H1 (cell line): ENCODE measurements around the gene CCNB1. TPM values are rescaled to one million over a fixed set of nuclear protein-coding genes. Genes with fewer than 3 reads are reported as not detected.

Experiments
- CTCF ChIA-PET: fragments of 300-600 bp; sonication (Branson Sonifier 250); formaldehyde crosslinking; loops from one replicate; lab custom pipeline; 2021; ENCODE audit not compliant: partially characterized antibody; lab: Charles Lee
- POLR2A ChIA-PET: fragments of 300-600 bp; sonication (Branson Sonifier 250); formaldehyde crosslinking; loops from one replicate; lab custom pipeline; 2021; ENCODE audit warnings: inconsistent platforms; ENCODE audit not compliant: partially characterized antibody; lab: Charles Lee
- DNase-seq, 2 experiments: peaks; one replicate each; pipeline versions ENCODE4 v3.0.0 to v3.0.0-alpha.2; 2010 to 2022; ENCODE audit warnings: low spot score in 2 of 2, low read depth in 1 of 2, mixed read lengths in 1 of 2
- FAIRE-seq: peaks from 2 replicates; lab custom pipeline; 2011; peaks lifted over from hg19 to GRCh38; lab: Jason Lieb, UNC
- H2AFZ ChIP-seq: 2 replicates; pipeline ENCODE4 v1.8.1; 2012; ENCODE audit warnings: low read length, inconsistent platforms
- H2AK5ac ChIP-seq: 2 replicates; pipeline ENCODE4 v1.6.1; 2013; ENCODE audit warnings: low read depth, low read length
- H2BK120ac ChIP-seq: replicated peaks from 2 replicates; pipeline ENCODE3; 2013; ENCODE audit warnings: low read depth, low read length, inconsistent platforms
- H2BK12ac ChIP-seq: 2 replicates; pipeline ENCODE4 v1.6.1; 2013; ENCODE audit warnings: low read depth, low read length
- H2BK15ac ChIP-seq: 2 replicates; pipeline ENCODE4 v1.6.1; 2013; ENCODE audit warnings: low read length
- H2BK20ac ChIP-seq: 2 replicates; pipeline ENCODE4 v1.6.1; 2013; ENCODE audit warnings: low read length
- H2BK5ac ChIP-seq: 2 replicates; pipeline ENCODE4 v1.6.1; 2013; ENCODE audit warnings: low read depth, low read length
- H3K14ac ChIP-seq: 2 replicates; pipeline ENCODE4 v1.6.1; 2013; ENCODE audit warnings: inconsistent platforms; ENCODE audit not compliant: insufficient read length
- H3K18ac ChIP-seq: 2 replicates; pipeline ENCODE4 v1.6.1; 2013; ENCODE audit warnings: low read length; ENCODE audit errors: extremely low read depth
- H3K23ac ChIP-seq: 2 replicates; pipeline ENCODE4 v1.6.1; 2013; ENCODE audit warnings: inconsistent platforms; ENCODE audit not compliant: insufficient read length
- H3K23me2 ChIP-seq: 2 replicates; pipeline ENCODE4 v1.6.1; 2013; ENCODE audit warnings: low read depth, low read length
- H3K27ac ChIP-seq: 2 replicates; pipeline ENCODE4 v1.6.1; 2011; ENCODE audit warnings: low read depth, low read length, inconsistent platforms
- H3K27me3 ChIP-seq, 4 experiments: replicated peaks in 1 of 4; 1 replicate in 1 of 4; 2 replicates in 3 of 4; pipeline versions ENCODE4 v1.6.1 to v1.8.1; 2011 to 2013; ENCODE audit warnings: low read length in 3 of 4, mild to moderate bottlenecking in 3 of 4, inconsistent platforms in 2 of 4, mixed read lengths in 2 of 4, moderate library complexity in 1 of 4; ENCODE audit not compliant: control insufficient read depth in 3 of 4, insufficient read depth in 3 of 4; ENCODE audit errors: extremely low read depth in 1 of 4
- H3K36me3 ChIP-seq, 4 experiments: 2 replicates each; pipeline versions ENCODE4 v1.6.1 to v1.8.1; 2011 to 2013; ENCODE audit warnings: mild to moderate bottlenecking in 4 of 4, low read length in 3 of 4, moderate library complexity in 2 of 4, control low read depth in 1 of 4, inconsistent platforms in 1 of 4; ENCODE audit not compliant: insufficient read depth in 4 of 4, control insufficient read depth in 2 of 4
- H3K4ac ChIP-seq: replicated peaks from 2 replicates; pipeline ENCODE3; 2013; ENCODE audit warnings: low read length, low read depth, mixed read lengths, inconsistent platforms; ENCODE audit not compliant: insufficient read length
- H3K4me1 ChIP-seq, 4 experiments: replicated peaks in 1 of 4; 1 replicate in 1 of 4; 2 replicates in 3 of 4; pipeline versions ENCODE4 v1.6.1 to v1.8.1; 2011 to 2013; ENCODE audit warnings: low read length in 3 of 4, inconsistent platforms in 2 of 4, mixed read lengths in 1 of 4; ENCODE audit not compliant: insufficient read depth in 4 of 4, control insufficient read depth in 3 of 4
- H3K4me2 ChIP-seq, 2 experiments: 2 replicates each; pipeline versions ENCODE4 v1.6.1 to v1.8.1; 2011 to 2013; ENCODE audit warnings: low read depth in 2 of 2, low read length in 2 of 2, control low read depth in 1 of 2, inconsistent platforms in 1 of 2, mild to moderate bottlenecking in 1 of 2; ENCODE audit not compliant: insufficient read depth in 1 of 2
- H3K4me3 ChIP-seq, 4 experiments: fragments of 200-600, 300-600 bp in 1 of 4; sonication (generic), shearing (Covaris generic), sonication (Bioruptor Twin) in 1 of 4; 2 replicates each; pipeline versions ENCODE4 v1.5.1 to v1.8.1; 2011 to 2016; ENCODE audit warnings: low read length in 4 of 4, low read depth in 3 of 4, control low read depth in 2 of 4, inconsistent platforms in 2 of 4, mild to moderate bottlenecking in 2 of 4, mixed read lengths in 1 of 4, moderate library complexity in 1 of 4; ENCODE audit not compliant: insufficient read depth in 2 of 4; ENCODE audit errors: extremely low read depth in 1 of 4
- H3K56ac ChIP-seq: replicated peaks from 2 replicates; pipeline ENCODE3; 2013; ENCODE audit warnings: low read depth, mild to moderate bottlenecking, mixed read lengths, low read length, inconsistent platforms; ENCODE audit not compliant: insufficient read length
- H3K79me1 ChIP-seq: 2 replicates; pipeline ENCODE4 v1.6.1; 2013; ENCODE audit warnings: low read depth, low read length, control low read depth
- H3K79me2 ChIP-seq, 2 experiments: 2 replicates each; pipeline versions ENCODE4 v1.6.1 to v1.8.1; 2012 to 2013; ENCODE audit warnings: low read length in 2 of 2, mild to moderate bottlenecking in 2 of 2, inconsistent platforms in 1 of 2; ENCODE audit not compliant: insufficient read depth in 2 of 2, control insufficient read depth in 1 of 2
- H3K9ac ChIP-seq, 4 experiments: replicated peaks in 1 of 4; 1 replicate in 1 of 4; 2 replicates in 3 of 4; pipeline versions ENCODE4 v1.6.1 to v1.8.1; 2011 to 2013; ENCODE audit warnings: low read depth in 3 of 4, low read length in 3 of 4, control low read depth in 2 of 4, mild to moderate bottlenecking in 2 of 4, moderate library complexity in 2 of 4, inconsistent platforms in 1 of 4; ENCODE audit errors: extremely low read depth in 1 of 4
- H3K9me3 ChIP-seq, 2 experiments: 2 replicates each; pipeline versions ENCODE4 v1.6.1 to v1.8.1; 2012 to 2013; ENCODE audit warnings: mild to moderate bottlenecking in 2 of 2, moderate library complexity in 2 of 2, control low read depth in 1 of 2, inconsistent platforms in 1 of 2, low read depth in 1 of 2, low read length in 1 of 2, mixed read lengths in 1 of 2; ENCODE audit not compliant: insufficient read depth in 2 of 2
- H4K20me1 ChIP-seq, 2 experiments: replicated peaks in 1 of 2; 2 replicates each; pipeline versions ENCODE3 to v1.8.1; 2011 to 2013; ENCODE audit warnings: inconsistent platforms in 2 of 2, low read length in 2 of 2, mild to moderate bottlenecking in 1 of 2; ENCODE audit not compliant: insufficient read depth in 2 of 2, control insufficient read depth in 1 of 2
- H4K5ac ChIP-seq: 2 replicates; pipeline ENCODE4 v1.6.1; 2013; ENCODE audit warnings: low read length, low read depth, mixed read lengths, inconsistent platforms; ENCODE audit not compliant: insufficient read length
- H4K8ac ChIP-seq: 2 replicates; pipeline ENCODE4 v1.8.0; 2013; ENCODE audit warnings: mild to moderate bottlenecking, moderate library complexity, low read length, inconsistent platforms; ENCODE audit not compliant: insufficient read depth; ENCODE audit errors: extremely low read depth
- H4K91ac ChIP-seq: replicated peaks from 2 replicates; pipeline ENCODE3; 2013; ENCODE audit warnings: low read length, mixed read lengths, inconsistent platforms; ENCODE audit not compliant: insufficient read length
- CEBPB ChIP-seq: IDR thresholded peaks from 2 replicates; pipeline ENCODE4 v1.6.1; 2012; ENCODE audit warnings: low read depth, low read length
- CHD1 ChIP-seq: IDR thresholded peaks from 2 replicates; pipeline ENCODE4 v1.6.1; 2012; ENCODE audit warnings: low read depth, low read length, improper control_type of control experiment
- CHD2 ChIP-seq: IDR thresholded peaks from 2 replicates; pipeline ENCODE4 v1.6.1; 2012; ENCODE audit warnings: low read length, improper control_type of control experiment
- E2F6 ChIP-seq: IDR thresholded peaks from 2 replicates; pipeline ENCODE4 v1.6.1; 2012; ENCODE audit warnings: inconsistent platforms
- EGR1 ChIP-seq: IDR thresholded peaks from 2 replicates; pipeline ENCODE4 v1.6.1; 2011; ENCODE audit warnings: low read depth, low read length, borderline replicate concordance
- GTF2F1 ChIP-seq: IDR thresholded peaks from 2 replicates; pipeline ENCODE4 v1.6.1; 2012; ENCODE audit warnings: low read depth, low read length, improper control_type of control experiment, borderline replicate concordance
- JUND ChIP-seq: IDR thresholded peaks from 2 replicates; pipeline ENCODE4 v1.6.1; 2011; ENCODE audit warnings: mild to moderate bottlenecking, improper control_type of control experiment, low read length
- NANOG ChIP-seq: IDR thresholded peaks from 2 replicates; pipeline ENCODE4 v1.6.1; 2011; ENCODE audit warnings: low read length, low read depth, mild to moderate bottlenecking, inconsistent platforms; ENCODE audit not compliant: insufficient read depth, poor library complexity, severe bottlenecking
- RFX5 ChIP-seq: IDR thresholded peaks from 2 replicates; pipeline ENCODE4 v1.6.1; 2011; ENCODE audit warnings: low read depth, low read length, improper control_type of control experiment, borderline replicate concordance
- SP4 ChIP-seq: IDR thresholded peaks from 2 replicates; pipeline ENCODE4 v1.6.1; 2012; ENCODE audit warnings: low read length, inconsistent platforms
- TAF1 ChIP-seq: IDR thresholded peaks from 2 replicates; pipeline ENCODE4 v1.6.1; 2011; ENCODE audit warnings: mild to moderate bottlenecking, low read depth, low read length
- ZNF274 ChIP-seq: IDR thresholded peaks from 2 replicates; pipeline ENCODE4 v1.7.0; 2012; ENCODE audit warnings: low read length, borderline replicate concordance; ENCODE audit errors: extremely low read depth
- whole genome bisulfite sequencing, 2 experiments: shearing (Covaris generic) in 1 of 2; methylation state at CpG; one replicate each; pipeline versions ENCODE4 v1.1.6 to v1.1.7; 2013 to 2015; ENCODE audit warnings: low lambda C conversion rate in 2 of 2, mixed read lengths in 2 of 2, inconsistent platforms in 1 of 2, low coverage in 1 of 2, missing lambda C conversion rate in 1 of 2; ENCODE audit not compliant: insufficient replicate concordance in 2 of 2, insufficient coverage in 1 of 2, insufficient read length in 1 of 2; ENCODE audit errors: extremely low coverage in 1 of 2, missing lambda C conversion rate in 1 of 2; 5-methylcytosine and 5-hydroxymethylcytosine counted together
- polyA plus RNA-seq, 7 experiments: library from polyadenylated mRNA; depleted of rRNA in 3 of 7; stranded (reverse) in 5 of 7; unstranded in 2 of 7; fragments of >200 nt in 5 of 7; fragments of 200-250 nt in 2 of 7; gene quantifications; 1 replicate in 5 of 7; 2 replicates in 1 of 7; 4 replicates in 1 of 7; pipeline versions ENCODE4 v1.2.1 to v1.2.3, GENCODE V29; 2011 to 2013; ENCODE audit warnings: missing spikeins in 2 of 7, mixed read lengths in 2 of 7
- total RNA-seq: library from RNA; stranded (reverse); fragmentation: NEBNext Ultra II Directional; extraction: Animal tissue kit (Norgen Biotek cat#: 25700); gene quantifications from 2 replicates; pipeline ENCODE4 v1.2.1, GENCODE V29; 2021
- TF ChIP-seq, protein P1 (sequence below): IDR thresholded peaks from 2 replicates; pipeline ENCODE4 v1.6.1; 2012; ENCODE audit warnings: inconsistent platforms

CCNB1 gene
- total and polyA plus RNA-seq, 2 of the 8 experiments (the other 6 are each of a cell fraction or from before 2014, with no cell fraction given) = 122 to 338 TPM

- peaks cover 8 to 37% of the 10 kb centered on the region in 2 experiments for H3K79me2 ChIP-seq
- H3K23me2 ChIP-seq = peaks cover 4% of the 10 kb centered on the region; the same call in 1 of the 2 replicates
- H4K8ac ChIP-seq = no peak overlapping the region
- peaks cover 49 to 74% (median 65%) of the 10 kb centered on the region in 4 experiments for H3K36me3 ChIP-seq
- H2BK12ac ChIP-seq = no peak overlapping the region
- WGBS, 2 experiments = 100% methylated on average over 1 of the region's 1 CpG; no CpG with 5 or more reads in 1 of the 2 experiments
- peaks cover 5 to 6% of the 10 kb centered on the region in 2 experiments for H4K20me1 ChIP-seq
- no peaks in the 10 kb centered on the region for H3K27me3 ChIP-seq
- no peak for FAIRE-seq
- no peak overlapping the region for H3K9ac ChIP-seq
- DNase-seq = no peak
- no peak overlapping the region for H2BK120ac ChIP-seq
- H2AFZ ChIP-seq = no peak overlapping the region
- no peak overlapping the region for H2BK15ac ChIP-seq
- no peak overlapping the region for H3K18ac ChIP-seq
- peaks cover 0 to 7% (median 4%) of the 10 kb centered on the region in 4 experiments; a peak in 5 of 7 replicates for H3K4me1 ChIP-seq
- H4K91ac ChIP-seq = no peak overlapping the region
- no peak overlapping the region for H3K4me3 ChIP-seq
- POLR2A ChIA-PET = interaction anchor here (1.2 to 8.1 kb wide), 4 partner anchors 9 to 56 kb away, joined by 3 to 128 read pairs (median 8); partner anchors contain the start of gene CENPH
- H3K4me2 ChIP-seq = no peak overlapping the region
- no peak overlapping the region for H4K5ac ChIP-seq
- H2AK5ac ChIP-seq = no peak overlapping the region
- no peak overlapping the region for H3K4ac ChIP-seq
- no peak overlapping the region for H3K14ac ChIP-seq
- no peak overlapping the region for H3K56ac ChIP-seq
- H2BK20ac ChIP-seq = no peak overlapping the region
- H3K27ac ChIP-seq = no peak overlapping the region
- H2BK5ac ChIP-seq = no peak overlapping the region
- no peaks in the 10 kb centered on the region; the same call in 1 of the 2 replicates for H3K79me1 ChIP-seq
- no peak overlapping the region for H3K23ac ChIP-seq
- CTCF ChIA-PET = interaction anchor here (1.4 to 1.8 kb wide), 2 partner anchors 77 to 142 kb away, joined by 3 to 5 read pairs; partner anchors contain the start of gene SLC30A5
- H3K9me3 ChIP-seq = no peaks in the 10 kb centered on the region
- no peak for TF ChIP-seq RFX5
- TF ChIP-seq CHD2 = no peak
- no peak for TF ChIP-seq NANOG
- TF ChIP-seq GTF2F1 = no peak
- no peak for TF ChIP-seq EGR1
- TF ChIP-seq CEBPB = no peak
- TF ChIP-seq, protein P1, sequence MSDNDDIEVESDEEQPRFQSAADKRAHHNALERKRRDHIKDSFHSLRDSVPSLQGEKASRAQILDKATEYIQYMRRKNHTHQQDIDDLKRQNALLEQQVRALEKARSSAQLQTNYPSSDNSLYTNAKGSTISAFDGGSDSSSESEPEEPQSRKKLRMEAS = no peak
- TF ChIP-seq E2F6 = no peak
- TF ChIP-seq ZNF274 = no peak
- no peak for TF ChIP-seq SP4
- TF ChIP-seq CHD1 = no peak
- no peak for TF ChIP-seq TAF1
- no peak for TF ChIP-seq JUND
Measured at GRCh38 chr5:69170495-69170894, 3.5 kb downstream of the CCNB1 start.
